GM12878 (cell line): ENCODE results near the gene RETREG3. TPM values are rescaled to one million over a fixed set of nuclear protein-coding genes. Genes with fewer than 3 reads are reported as not detected.

Experiments used
- ATAC-seq: fragments of 200-7000 bp; cut with Tn5 transposase; 3 replicates; pipeline ENCODE4 v1.9.1; 2020; ENCODE audit warnings: mild to moderate bottlenecking, moderate library complexity
- BruUV-seq: library from RNA; stranded (reverse); fragments of 400-500 nt; replicated peaks from 2 replicates; lab custom pipeline; 2021; lab: Mats Ljungman, UMichigan
- CTCF ChIA-PET: fragments of 300-600 bp; sonication (Branson Sonifier 250); formaldehyde crosslinking; extraction: SDS; loops from one replicate; lab custom pipeline; 2021; ENCODE audit warnings: inconsistent platforms; lab: Yijun Ruan, JAX
- POLR2A ChIA-PET: fragments of 350-600 bp; formaldehyde crosslinking; extraction: SDS; loops from one replicate; lab custom pipeline; 2021; ENCODE audit warnings: inconsistent platforms; lab: Charles Lee
- RAD21 ChIA-PET: fragments of 300-600 bp; sonication (Branson Sonifier 250); formaldehyde crosslinking; loops from one replicate; lab custom pipeline; 2023; ENCODE audit warnings: antibody characterized with exemption; ENCODE audit not compliant: unreplicated experiment; lab: Charles Lee
- SMC1A ChIA-PET: fragments of 300-600 bp; sonication (Branson Sonifier 250); formaldehyde crosslinking; loops from one replicate; lab custom pipeline; 2023; ENCODE audit not compliant: unreplicated experiment, uncharacterized antibody; lab: Charles Lee
- DNase-seq: peaks from one replicate; pipeline ENCODE4 v3.0.0-alpha.2; 2011; ENCODE audit warnings: low read depth, low spot score
- FAIRE-seq: peaks from 3 replicates; lab custom pipeline; 2011; peaks lifted over from hg19 to GRCh38; lab: Jason Lieb, UNC
- H2AFZ ChIP-seq: 2 replicates; pipeline ENCODE4 v1.6.0; 2011; ENCODE audit warnings: low read depth, low read length, control low read depth; ENCODE audit not compliant: control insufficient read depth
- H3K27ac ChIP-seq: 2 replicates; pipeline ENCODE4 v1.5.1; 2011; ENCODE audit warnings: control low read depth; ENCODE audit not compliant: control insufficient read depth, insufficient read depth
- H3K27me3 ChIP-seq, 2 experiments: replicated peaks in 1 of 2; 2 replicates each; pipeline versions ENCODE4 v1.6.0 to v1.6.1; 2011; ENCODE audit warnings: low read length in 1 of 2; ENCODE audit not compliant: control insufficient read depth in 2 of 2, insufficient read depth in 2 of 2
- H3K36me3 ChIP-seq, 2 experiments: 2 replicates each; pipeline ENCODE4 v1.5.1; 2011; ENCODE audit warnings: low read length in 1 of 2; ENCODE audit not compliant: control insufficient read depth in 2 of 2, insufficient read depth in 2 of 2
- H3K4me1 ChIP-seq: 2 replicates; pipeline ENCODE4 v1.6.1; 2011; ENCODE audit warnings: mild to moderate bottlenecking, low read length, moderate library complexity, mixed read lengths; ENCODE audit not compliant: control insufficient read depth, insufficient read depth
- H3K4me2 ChIP-seq: 2 replicates; pipeline ENCODE4 v1.6.0; 2011; ENCODE audit warnings: control low read depth; ENCODE audit not compliant: control insufficient read depth, insufficient read depth
- H3K4me3 ChIP-seq: fragments of 200-600 bp; sonication (generic); 2 replicates; pipeline ENCODE4 v1.5.1; 2016
- H3K79me2 ChIP-seq: 2 replicates; pipeline ENCODE4 v1.6.0; 2011; ENCODE audit warnings: low read length; ENCODE audit not compliant: control insufficient read depth, insufficient read depth
- H3K9ac ChIP-seq: 2 replicates; pipeline ENCODE4 v1.8.0; 2011; ENCODE audit warnings: low read length, control low read depth, mixed read lengths; ENCODE audit not compliant: control insufficient read depth, insufficient read depth
- H3K9me3 ChIP-seq: replicated peaks from 3 replicates; pipeline ENCODE4 v1.5.1; 2011; ENCODE audit warnings: mild to moderate bottlenecking, low read length; ENCODE audit not compliant: control insufficient read depth, insufficient read depth
- H4K20me1 ChIP-seq: 2 replicates; pipeline ENCODE4 v1.6.0; 2011; ENCODE audit not compliant: control insufficient read depth, insufficient read depth
- BCL3 ChIP-seq: IDR thresholded peaks from 2 replicates; pipeline ENCODE4 v1.6.1; 2011; ENCODE audit warnings: borderline replicate concordance, low read depth, mild to moderate bottlenecking, moderate library complexity, low read length; ENCODE audit not compliant: insufficient read depth, poor library complexity, severe bottlenecking
- ELK1 ChIP-seq: IDR thresholded peaks from 2 replicates; pipeline ENCODE4 v1.6.1; 2012; ENCODE audit warnings: low read depth, low read length, improper control_type of control experiment
- ETV6 ChIP-seq, 2 experiments: fragments of 450-650 bp in 1 of 2; IDR thresholded peaks in 1 of 2; conservative IDR thresholded peaks in 1 of 2; 2 replicates each; pipeline ENCODE4 v1.6.1; 2014; ENCODE audit warnings: antibody characterized with exemption in 1 of 2, borderline replicate concordance in 1 of 2, low read depth in 1 of 2, mild to moderate bottlenecking in 1 of 2, moderate library complexity in 1 of 2
- JUNB ChIP-seq: IDR thresholded peaks from 2 replicates; pipeline ENCODE4 v1.6.1; 2016; ENCODE audit warnings: antibody characterized with exemption, mild to moderate bottlenecking
- RAD51 ChIP-seq: fragments of 450-650 bp; IDR thresholded peaks from 2 replicates; pipeline ENCODE4 v1.6.1; 2016; ENCODE audit warnings: moderate library complexity, mild to moderate bottlenecking, inconsistent platforms
- RFX5 ChIP-seq: IDR thresholded peaks from 2 replicates; pipeline ENCODE4 v1.6.1; 2011; ENCODE audit warnings: low read depth, low read length, improper control_type of control experiment
- SRF ChIP-seq, 2 experiments: IDR thresholded peaks; 2 replicates each; pipeline ENCODE4 v1.6.1; 2011; ENCODE audit warnings: low read depth in 2 of 2, low read length in 2 of 2, mild to moderate bottlenecking in 1 of 2, moderate library complexity in 1 of 2
- WGBS: methylation state at CpG from one replicate; pipeline ENCODE4 v1.1.6; 2016; ENCODE audit warnings: low lambda C conversion rate; ENCODE audit not compliant: insufficient replicate concordance, insufficient coverage; ENCODE audit errors: missing lambda C conversion rate; 5-methylcytosine and 5-hydroxymethylcytosine counted together
- in situ Hi-C: fragments of 300-500 bp; cut with MboI; formaldehyde crosslinking; loops from 9 replicates; pipeline ENCODE4 v1.14.3; 2018; ENCODE audit warnings: mixed read lengths
- intact Hi-C: fragments of 100-400 bp; cut with micrococcal nuclease; formaldehyde crosslinking; loops from one replicate; pipeline ENCODE4 v1.14.2; 2022; ENCODE audit not compliant: unreplicated experiment
- polyA plus RNA-seq, 11 experiments: library from polyadenylated mRNA; depleted of rRNA in 4 of 11; unstranded in 6 of 11; stranded (reverse) in 5 of 11; fragments of >200 nt; fragmentation: Nextera tagmentation in 4 of 11; fragmentation: Illumina TruSeq in 1 of 11; extraction: Ambion mirVana in 4 of 11; extraction: Trizol in 1 of 11; gene quantifications; 1 replicate in 1 of 11; 2 replicates in 10 of 11; pipeline versions ENCODE4 v1.2.1 to v1.2.3, GENCODE V29; 2011 to 2016; ENCODE audit warnings: inconsistent platforms in 2 of 11, missing spikeins in 2 of 11, low read depth in 1 of 11
- total RNA-seq, 4 experiments: library from RNA; depleted of rRNA in 3 of 4; stranded (reverse); fragments of >200 nt in 3 of 4; fragmentation: Illumina TruSeq in 1 of 4; extraction: Trizol in 1 of 4; gene quantifications; 2 replicates each; pipeline versions ENCODE4 v1.2.1 to v1.2.3, GENCODE V29; 2013 to 2021

Gene RETREG3
- total and polyA plus RNA-seq, 10 of the 15 experiments (the other 5 are each of a cell fraction or from before 2014, with no cell fraction given) = 7.0 to 50.6 (median 27.3) TPM

- Histone ChIP-seq H3K4me3 (no peak overlapping the region), H4K20me1 (no peaks in the 10 kb centered on the region), H3K4me1 (peaks cover 20% of the 10 kb centered on the region), H3K9ac (no peak overlapping the region), H3K9me3 (no peaks in the 10 kb centered on the region), H3K4me2 (peak overlapping the region; percentile 75), H3K27me3 (no peaks in the 10 kb centered on the region), H2AFZ (peak overlapping the region; percentile 4)
- ChIA-PET RAD21 (interaction anchor here (2.9 kb wide), 1 partner anchor 35 kb away, joined by 21 read pairs; no protein-coding TSS in a partner anchor), SMC1A (no interaction called here)
- DNase-seq = no peak
- intact Hi-C loops = no loop called here
- in situ Hi-C loops = no loop called here
- no TSS peak for BruUV-seq
- TF ChIP-seq BCL3 = no peak
- TF ChIP-seq RFX5 = no peak
- no peak for TF ChIP-seq SRF (IDR thresholded peaks at IDR 0.05; ENCODE audit: low read depth in 2 of 2, low read length in 2 of 2)
- no peak for TF ChIP-seq ELK1
- no peak for TF ChIP-seq RAD51
- no peak for TF ChIP-seq JUNB
- TF ChIP-seq ETV6 (conservative IDR thresholded peaks at IDR 0.05 in 1 of 2, IDR thresholded peaks at IDR 0.05 in 1 of 2; ENCODE audit: borderline replicate concordance in 1 of 2, low read depth in 1 of 2) = no peak
- TF ChIP-seq, all 136 proteins: peak for 0
- ATAC-seq = no peak
- ChIA-PET POLR2A (no interaction called here), CTCF (interaction anchor here (0.5 to 1.0 kb wide), 2 partner anchors 49 to 109 kb away, joined by 3 to 4 read pairs; no protein-coding TSS in a partner anchor)
- 44% methylated on average over 42 of the region's 42 CpGs for WGBS
- H3K79me2 ChIP-seq = no peaks in the 10 kb centered on the region
- FAIRE-seq = no peak
- H3K27ac ChIP-seq = no peak overlapping the region
- no peaks in the 10 kb centered on the region for H3K36me3 ChIP-seq
Measured at GRCh38 chr17:42653179-42654124, 44.3 kb upstream of the RETREG3 start.
